AG09309 (cell line): ENCODE measurements around the gene GNE.

Source experiments
- DNase-seq: peaks from one replicate; pipeline ENCODE4 v3.0.0-alpha.2; 2010; ENCODE audit warnings: low read depth
- H3K4me3 ChIP-seq: 2 replicates; pipeline ENCODE4 v1.5.1; 2011; ENCODE audit warnings: mild to moderate bottlenecking, low read depth, low read length, moderate library complexity; ENCODE audit not compliant: control insufficient read depth
- CTCF ChIP-seq: IDR thresholded peaks from 2 replicates; pipeline ENCODE4 v1.5.1; 2011; ENCODE audit warnings: mild to moderate bottlenecking, low read depth, low read length, inconsistent platforms; ENCODE audit not compliant: insufficient read depth, control insufficient read depth; ENCODE audit errors: missing control alignments

GNE gene

GRCh38 chr9:36194326-36195000, 63.8 kb downstream of the GNE start:
- no peak overlapping the region for H3K4me3 ChIP-seq
- no peak for DNase-seq
- no peak for TF ChIP-seq CTCF

GRCh38 chr9:36193023-36193422, 65.2 kb downstream of the GNE start:
- TF ChIP-seq CTCF = no peak
- no peak for DNase-seq
- H3K4me3 ChIP-seq = peak overlapping the region; percentile 30

- TF ChIP-seq CTCF = no peak
- peak overlapping the region; percentile 85 for H3K4me3 ChIP-seq
- no peak for DNase-seq
Observed at GRCh38 chr9:36192196-36192595, 66.1 kb downstream of the GNE start.

GRCh38 chr9:36191686-36192085, 66.6 kb downstream of the GNE start:
- no peak for DNase-seq
- no peak for TF ChIP-seq CTCF
- peak overlapping the region; percentile 85 for H3K4me3 ChIP-seq

GRCh38 chr9:36191290-36191645, 67.0 kb downstream of the GNE start:
- TF ChIP-seq CTCF = no peak
- no peak for DNase-seq
- H3K4me3 ChIP-seq = peak overlapping the region; percentile 85

GRCh38 chr9:36190388-36191289, 67.6 kb downstream of the GNE start, which contains the start of gene CLTA:
Gene CLTA (plus strand): TSS chr9:36190921. CDS start chr9:36191057, 136 bp downstream.
- H3K4me3 ChIP-seq = peak within 1 kb of the TSS; percentile 85
- peak; percentile 94 for DNase-seq
- peak; percentile 61 for TF ChIP-seq CTCF
